GM21528 (cell line): ENCODE results near the gene CHD5.
"Not testable (repeated sequence)": the region's sequence is repeated elsewhere in the genome, so short reads cannot be mapped to it uniquely, and the experiment has no call there.

Experiments used
- ATAC-seq: cut with Tn5 transposase; IDR thresholded peaks from one replicate; pipeline ENCODE4 v1.9.1; 2021; ENCODE audit warnings: mild to moderate bottlenecking, moderate library complexity; ENCODE audit not compliant: unreplicated experiment, low FRiP score

CHD5 gene

DNA sequence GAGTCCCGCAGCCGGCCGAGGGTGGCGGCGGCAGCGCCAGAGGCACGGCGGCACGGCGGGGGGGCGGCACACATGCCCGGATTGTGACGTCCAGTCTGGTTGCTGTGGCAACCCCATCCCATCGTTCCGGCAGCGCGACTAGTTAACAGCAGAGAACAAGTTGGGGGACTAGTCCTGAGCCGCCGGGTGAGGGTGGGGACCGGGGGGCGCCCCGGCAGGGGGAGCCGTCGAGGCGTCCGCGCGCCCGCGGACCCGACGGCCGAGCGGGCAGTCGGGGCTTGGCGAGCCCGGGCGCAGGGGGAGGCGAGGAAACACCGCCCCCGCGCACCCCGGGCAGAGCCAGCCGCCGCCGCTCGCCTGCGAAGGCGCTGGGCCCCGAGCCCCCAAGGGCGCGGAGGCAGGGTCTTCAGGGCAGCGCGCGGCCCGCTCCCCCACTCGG lies at the start of gene CHD5:
TSS of gene CHD5 (minus strand) at position 54 of the 439 bp plus-strand sequence. CDS start 298 bp downstream, outside the sequence.
- ATAC-seq: no peak

DNA sequence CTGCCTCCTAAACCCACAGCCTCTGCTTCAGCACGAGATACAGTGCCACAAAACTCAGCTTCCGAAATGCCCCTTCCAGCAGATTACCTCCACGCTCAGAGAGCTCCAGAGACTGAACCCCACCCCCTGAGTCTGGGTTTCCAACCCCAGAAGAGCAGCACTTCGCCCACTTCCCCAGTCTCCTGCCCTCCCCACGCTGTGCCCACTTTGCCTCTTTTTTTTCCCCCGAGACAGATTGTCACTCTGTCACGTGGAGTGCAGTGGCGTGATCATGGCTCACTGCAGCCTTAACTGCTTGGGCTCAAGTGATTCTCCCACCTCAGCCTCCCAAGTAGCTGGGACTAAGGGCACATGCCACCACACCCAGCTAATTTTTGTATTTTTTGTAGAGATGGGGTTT lies 45.5 kb upstream of the CHD5 start:
- no peak for ATAC-seq

DNA sequence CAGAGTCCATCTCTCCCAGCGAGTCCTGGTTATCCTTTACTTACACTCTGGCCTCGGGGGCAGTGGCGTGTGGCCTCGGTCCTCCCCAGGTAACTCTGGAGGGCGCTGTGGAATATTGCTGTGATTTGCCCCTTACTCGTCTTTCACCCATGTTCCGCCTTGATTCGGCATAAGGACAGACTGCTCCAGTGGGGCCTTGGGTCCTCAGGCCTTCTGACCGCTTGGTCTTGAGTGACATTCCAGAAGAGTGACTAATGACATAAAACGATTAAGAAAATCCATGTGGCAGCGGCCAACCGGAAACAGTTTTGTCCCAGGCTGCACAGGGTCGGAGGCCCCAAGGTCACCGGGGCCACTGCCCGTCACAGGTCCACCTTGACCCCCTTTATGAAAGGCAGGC lies 44.6 kb upstream of the CHD5 start:
- no peak for ATAC-seq

DNA sequence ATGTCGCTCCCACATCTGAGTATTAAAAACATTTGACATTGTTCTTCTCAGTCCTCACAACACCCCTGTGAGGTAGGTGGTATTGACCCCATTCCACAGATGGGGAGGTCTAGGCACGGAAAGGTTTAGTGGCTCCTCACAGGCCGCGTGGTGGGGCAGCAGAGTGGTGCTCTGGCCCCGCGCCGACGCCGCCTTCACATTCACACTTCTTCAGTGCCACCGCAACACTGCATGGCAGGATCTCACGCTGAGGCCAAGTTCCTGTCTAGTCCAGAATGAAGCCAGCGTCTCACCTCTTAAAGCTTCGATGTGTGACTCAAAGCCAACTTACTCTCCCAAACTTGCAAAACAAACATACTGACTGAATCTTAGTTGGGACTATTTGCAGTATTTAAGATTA lies 43.5 kb upstream of the CHD5 start:
- ATAC-seq: no peak

DNA sequence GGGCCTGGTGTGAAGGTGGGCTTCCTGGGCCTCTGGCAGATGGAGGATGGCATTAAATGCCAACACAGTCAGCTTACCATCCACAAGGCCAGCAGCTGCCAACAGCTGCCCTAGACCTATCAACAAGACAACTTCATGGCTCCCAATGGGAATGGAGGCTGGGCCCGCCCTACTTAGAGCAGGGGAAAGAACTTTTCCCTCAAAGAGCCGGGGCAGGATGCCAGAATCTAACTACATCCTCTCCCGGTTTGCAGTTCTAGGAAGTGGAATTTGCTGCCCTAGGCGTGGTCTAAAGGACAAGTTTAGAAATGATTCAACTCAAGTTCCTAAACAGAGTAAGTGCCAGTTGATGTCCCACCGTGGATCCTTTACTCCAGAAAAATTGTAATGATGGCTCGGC lies 42.5 kb upstream of the CHD5 start:
- no peak for ATAC-seq

DNA sequence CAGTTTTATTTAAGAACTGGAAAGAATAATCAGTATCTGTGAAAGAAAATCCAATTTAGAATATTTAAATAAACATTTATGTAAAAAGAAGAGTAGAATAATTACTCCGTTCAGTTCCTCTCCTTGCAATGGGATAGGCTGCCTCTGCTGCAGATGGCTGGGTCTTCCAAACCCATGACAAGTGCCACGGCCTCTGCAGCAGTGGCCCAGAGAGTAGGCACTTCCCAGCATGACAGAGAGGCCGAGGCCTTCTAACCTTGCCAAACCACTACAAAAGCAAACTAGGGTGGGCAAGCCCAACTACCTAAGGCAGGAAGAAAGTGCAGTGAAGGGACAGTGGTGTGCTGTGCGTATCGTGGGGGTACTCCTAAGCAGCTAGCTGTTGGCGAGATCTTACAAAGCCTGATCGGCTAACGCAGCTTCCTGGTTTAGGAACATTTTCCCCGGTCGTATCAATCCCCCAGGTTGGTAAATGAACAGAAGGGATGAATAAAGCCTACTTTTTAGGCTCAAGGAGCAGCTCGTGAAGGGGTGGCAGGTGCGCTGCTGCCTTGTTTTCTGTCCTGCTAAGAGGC lies 41.2 kb upstream of the CHD5 start:
- no peak for ATAC-seq

DNA sequence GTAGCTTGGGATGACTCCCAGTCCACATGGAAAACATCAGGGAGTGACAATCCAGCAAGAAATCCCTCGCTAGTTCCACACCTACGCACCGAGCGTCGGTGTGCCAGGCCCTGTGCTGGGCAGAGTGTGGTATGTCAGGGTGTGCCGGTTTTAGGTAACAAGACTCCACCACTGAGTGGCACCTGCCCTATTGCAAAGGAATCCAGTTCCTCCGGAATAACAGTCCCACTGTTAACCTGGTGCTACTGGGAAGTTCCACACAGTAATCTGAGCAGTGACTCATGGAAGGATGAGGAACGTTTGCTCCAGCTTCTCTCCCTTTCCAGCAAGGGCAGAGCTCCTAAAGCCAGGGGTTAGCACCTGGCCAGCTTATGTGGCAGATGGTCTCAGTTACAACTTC lies 40.1 kb upstream of the CHD5 start:
- ATAC-seq: no peak

DNA sequence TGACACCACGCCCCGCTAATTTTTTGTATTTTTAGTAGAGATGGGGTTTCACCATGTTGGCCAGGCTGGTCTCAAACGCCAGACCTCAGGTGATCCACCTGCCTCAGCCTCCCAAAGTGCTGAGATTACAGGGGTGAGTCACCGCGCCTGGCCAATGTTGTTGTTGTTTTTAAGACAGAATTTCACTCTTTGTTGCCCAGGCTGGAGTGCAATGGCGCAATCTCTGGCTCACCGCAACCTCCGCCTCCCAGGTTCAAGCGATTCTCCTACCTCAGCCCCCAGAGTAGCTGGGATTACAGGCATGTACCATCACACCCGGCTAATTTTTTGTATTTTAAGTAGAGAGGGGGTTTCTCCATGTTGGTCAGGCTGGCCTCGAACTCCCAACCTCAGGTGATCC lies 39.5 kb upstream of the CHD5 start:
- ATAC-seq: not testable (repeated sequence)

DNA sequence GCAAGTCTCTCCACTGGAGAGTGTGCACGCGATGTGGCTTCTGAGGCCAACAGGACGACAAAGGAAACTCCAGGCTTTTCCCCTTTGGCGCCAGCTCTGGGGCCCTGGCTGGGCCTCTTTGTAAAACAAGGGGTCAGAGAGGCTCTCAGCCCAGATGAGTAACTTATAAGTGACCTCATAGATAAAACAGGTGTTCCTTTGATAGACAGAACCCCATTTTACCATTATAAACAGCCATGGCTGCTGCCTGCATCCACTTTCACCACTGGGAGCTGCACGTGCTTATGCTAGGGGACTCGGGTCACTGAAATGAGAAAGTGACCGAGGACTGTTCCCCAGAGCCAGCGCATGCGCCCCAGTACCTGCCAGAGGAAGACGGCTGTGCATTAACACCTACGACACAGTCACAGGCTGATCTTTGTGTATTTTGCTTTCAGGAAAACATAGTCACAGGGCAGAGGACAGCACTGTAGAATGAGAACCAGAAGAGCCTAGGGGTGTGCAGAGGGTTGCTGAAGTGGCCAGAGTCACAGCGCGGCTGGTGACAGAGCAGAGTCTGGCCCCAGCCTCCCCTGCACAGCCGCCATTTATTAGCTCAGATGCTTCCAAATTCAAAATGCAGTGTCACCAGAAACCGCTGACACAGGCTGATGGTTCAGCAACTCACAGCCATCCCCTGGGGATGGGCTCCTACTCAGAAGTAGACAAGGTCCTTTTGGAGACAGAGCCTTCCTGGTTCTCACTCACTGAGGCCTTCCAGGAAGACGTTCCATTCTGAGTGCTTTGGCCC lies 38.4 kb upstream of the CHD5 start:
- no peak for ATAC-seq

DNA sequence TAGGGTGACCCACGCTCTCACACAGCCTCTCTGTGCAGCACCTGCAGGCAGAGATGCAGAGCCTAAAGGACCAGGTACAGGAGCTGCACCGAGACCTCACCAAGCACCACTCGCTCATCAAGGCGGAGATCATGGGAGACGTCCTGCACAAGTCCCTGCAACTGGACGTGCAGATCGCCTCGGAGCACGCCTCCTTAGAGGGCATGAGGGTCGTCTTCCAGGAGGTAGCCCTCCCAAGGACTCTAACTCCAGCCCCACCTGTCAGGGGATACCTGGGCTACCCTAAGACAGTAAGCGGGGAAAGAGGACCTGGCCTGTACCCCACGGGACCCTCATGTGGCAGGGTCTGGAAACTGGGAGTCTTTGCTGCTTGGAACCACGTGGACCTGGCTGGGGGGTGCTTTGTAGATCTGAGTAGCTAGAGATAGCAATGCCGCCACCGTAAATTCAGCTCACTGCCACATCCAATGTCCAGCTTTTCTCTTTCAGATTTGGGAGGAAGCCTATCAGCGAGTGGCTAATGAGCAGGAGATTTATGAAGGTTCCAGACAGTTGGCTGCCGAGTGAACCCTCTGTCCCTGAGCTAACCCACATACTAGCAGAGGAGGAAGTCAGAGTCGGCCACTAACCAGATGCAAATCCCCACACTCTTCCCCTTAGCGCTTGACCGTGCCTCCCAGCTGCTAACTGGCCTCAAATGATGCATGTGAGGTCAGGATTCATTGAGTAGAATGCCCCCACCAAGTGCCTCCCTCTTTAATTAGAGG lies 32.3 kb upstream of the CHD5 start:
- ATAC-seq: no peak

DNA sequence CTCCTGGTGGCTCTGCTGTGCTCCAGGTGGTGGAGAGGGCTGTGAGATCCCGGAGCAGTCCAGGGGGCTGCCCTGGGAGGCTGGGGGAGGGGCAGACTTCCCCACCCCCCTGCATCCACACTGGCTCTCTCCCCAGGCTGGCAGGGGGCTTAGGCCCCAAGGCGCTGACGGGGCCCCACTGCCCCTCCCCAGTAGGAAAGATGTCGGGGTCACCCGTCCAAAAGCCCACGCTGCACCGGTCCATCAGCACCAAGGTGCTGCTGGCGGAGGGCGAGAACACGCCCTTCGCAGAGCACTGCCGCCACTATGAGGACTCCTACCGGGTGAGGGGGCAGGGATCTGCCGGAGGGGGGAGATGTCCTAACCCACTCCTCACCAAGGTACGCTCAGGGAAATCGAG lies 31.6 kb upstream of the CHD5 start:
- no peak for ATAC-seq

DNA sequence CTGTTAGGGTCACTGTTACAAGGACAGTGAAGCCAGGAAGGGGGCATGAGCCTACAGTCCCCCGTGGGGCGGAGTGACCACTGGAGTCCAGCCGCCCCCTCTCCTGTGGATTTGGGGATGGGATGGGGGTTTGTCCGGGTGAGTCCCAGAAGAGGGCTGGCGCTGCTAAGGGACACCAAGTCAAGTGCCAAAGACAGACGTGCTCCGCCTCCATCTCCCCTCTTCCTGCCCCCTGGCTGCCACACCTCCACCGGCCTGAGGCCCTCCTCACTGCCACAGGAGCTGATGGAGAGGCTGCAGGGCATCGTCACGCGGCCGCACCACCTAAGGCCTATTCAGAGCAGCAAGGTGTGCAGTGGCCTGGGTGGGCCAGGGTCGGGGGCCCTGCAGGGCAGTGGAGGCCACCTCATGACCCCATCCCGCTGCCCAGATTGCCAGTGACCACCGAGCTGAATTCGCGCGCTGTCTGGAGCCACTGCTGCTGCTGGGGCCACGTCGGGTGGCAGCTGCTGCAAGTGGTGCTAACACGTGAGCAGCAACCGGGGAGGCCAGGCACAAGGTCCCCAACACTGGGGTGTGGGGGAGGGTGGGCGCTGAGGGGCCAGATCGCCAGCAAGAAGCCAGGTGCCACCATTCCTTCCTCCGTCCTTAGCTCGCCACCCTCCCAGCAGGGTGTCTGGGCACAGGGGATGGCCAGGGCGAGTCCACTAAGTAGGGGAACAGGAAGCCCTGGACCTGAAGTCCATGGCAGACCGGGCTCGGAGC lies 30.7 kb upstream of the CHD5 start:
- no peak for ATAC-seq

DNA sequence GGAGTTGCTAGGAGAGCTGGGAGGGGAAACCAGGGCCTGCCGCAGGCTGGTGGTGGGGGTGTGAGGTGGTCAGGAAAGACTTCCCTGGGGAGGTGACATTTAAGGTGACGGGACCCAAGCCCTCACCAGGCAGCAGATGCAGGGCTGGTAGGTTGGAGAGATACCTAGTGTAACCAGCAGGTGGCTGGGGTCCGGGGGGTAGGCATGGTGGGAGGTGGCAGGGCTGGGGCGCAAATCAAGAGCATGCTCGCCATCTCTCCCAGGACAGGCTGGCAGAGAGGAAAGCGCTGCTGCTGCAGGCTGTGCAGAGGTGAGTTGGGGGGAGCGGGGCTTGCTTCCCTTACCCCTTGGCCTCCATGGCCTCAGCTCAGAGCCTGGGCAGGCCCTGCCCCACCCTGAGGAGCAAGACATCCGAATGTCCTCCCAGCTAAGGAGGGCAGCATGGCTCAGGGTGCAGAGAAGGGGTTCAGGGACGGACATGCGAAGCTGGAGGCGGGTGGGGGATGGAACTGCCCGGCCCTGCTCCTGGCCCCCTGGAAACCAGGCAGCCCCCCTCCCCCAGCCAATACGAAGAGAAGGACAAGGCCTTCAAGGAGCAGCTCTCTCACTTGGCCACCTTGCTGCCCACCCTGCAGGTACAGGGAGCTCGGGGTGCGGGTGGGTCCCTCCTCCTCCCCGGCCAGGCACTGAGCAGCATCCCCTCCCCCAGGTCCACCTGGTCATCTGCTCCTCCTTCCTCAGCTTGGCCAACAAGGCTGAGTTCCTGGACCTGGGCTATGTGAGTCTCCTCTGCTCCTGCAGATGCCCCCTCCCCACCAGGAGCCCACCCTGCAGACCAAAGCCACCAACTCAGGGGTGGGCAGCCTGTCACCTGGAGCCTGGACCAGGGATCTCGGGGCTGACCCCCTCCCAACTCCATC lies 29.8 kb upstream of the CHD5 start:
- ATAC-seq: no peak

DNA sequence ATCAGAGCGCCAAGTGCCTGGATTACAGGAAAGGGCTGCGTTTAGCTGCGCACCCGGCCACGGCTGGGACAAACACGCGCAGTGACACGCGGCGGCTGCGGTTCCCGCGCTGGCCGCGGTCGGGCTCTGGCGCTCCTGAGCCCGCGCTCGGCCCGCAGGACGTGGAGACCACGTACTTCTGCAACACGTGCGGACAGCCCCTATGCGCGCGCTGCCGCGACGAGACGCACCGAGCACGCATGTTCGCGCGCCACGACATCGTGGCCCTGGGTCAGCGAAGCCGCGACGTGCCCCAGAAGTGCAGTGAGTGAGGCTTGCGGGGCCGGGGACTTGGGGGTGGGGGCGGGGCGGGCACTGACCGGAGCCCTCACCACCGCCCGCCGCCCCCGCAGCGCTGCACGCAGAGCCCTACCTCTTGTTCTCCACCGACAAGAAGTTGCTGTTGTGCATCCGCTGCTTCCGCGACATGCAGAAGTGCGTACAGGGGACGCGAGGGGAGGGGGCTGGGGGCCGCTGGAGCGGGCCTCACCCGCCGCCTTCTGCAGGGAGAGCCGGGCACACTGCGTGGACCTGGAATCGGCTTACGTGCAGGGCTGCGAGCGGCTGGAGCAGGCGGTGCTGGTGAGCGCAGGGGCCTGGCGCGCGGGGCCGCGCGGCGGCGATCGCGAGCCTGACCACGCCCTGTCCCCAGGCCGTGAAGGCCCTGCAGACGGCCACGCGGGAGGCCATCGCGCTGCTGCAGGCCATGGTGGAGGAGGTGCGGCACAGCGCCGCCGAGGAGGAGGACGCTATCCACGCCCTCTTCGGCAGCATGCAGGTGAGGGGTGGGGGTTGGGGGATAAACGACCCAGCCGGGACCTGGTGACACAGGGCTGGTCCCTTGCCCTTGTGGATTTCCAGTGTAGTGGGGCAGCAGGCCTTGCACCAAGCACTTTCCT lies 28.9 kb upstream of the CHD5 start:
- ATAC-seq: no peak

DNA sequence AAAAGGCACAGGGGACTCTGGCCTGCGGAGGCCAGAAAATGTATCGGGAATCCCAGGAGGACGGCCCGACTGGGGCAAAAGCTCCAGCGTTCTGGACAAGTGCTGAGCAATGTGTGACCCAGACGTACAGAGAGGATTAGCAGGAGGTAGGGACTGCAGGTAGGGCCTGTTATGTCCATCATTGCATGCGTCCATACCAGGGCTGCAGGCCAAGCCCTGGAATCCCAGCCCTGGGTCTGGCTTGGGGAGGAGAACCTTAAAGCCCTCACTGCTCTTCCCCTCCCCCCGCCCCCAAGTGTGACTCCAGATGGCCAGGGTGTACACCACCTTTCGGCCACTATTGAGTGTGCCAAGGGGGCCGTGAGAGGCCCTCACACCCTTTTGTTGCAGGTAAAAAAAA lies 27.8 kb upstream of the CHD5 start:
- ATAC-seq: no peak

DNA sequence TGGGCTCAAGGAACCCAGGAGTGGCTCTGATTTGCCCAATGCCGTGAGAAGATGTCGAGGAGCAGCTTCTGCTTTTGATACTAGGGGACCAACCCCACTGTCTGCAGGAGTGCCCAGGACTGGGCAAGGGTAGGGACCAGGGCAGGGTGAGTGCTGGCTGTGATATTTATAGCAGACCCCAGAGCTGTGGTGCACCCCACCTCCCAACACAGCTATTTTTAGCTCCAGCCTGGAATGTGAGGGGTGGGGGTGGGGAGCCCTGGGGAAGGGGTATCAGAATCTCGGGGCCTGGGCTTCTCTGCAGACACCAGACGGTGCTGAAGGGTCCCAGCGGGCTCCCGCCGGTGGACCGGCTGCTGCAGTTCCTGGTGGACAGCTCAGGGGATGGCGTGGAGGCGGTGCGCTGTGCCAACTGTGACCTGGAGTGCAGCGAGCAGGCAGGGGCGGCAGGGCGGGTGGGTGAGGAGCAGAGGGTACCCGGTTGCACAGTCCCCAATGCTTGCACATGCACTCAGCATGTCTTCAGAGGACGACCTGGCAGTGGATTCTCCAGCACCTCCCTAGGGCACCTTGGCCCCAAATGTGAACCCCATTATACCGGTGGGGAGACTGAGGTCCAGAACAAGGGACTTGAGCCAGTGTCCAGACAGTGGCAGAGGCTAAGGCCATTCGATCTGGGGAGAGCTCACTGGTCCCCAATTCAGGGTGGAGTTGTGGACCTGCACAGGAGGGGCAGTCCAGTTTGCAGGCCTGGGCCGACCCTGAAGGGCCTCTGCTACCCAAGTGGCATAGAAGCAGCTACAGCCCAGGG lies 27.2 kb upstream of the CHD5 start:
- ATAC-seq: no peak

DNA sequence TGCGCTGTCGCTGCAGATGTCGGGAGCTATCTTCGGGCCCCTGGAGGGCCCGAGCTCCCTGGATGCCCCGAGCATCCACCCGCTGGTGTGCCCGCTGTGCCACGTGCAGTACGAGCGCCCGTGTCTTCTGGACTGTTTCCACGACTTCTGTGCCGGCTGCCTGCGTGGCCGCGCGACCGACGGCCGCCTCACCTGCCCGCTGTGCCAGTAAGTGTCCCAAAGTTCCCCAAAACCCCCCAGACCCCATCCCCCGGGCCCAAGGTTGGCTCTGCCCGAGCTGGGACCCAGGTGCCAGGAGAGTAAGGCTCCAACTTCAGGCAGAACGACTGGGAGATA lies 26.4 kb upstream of the CHD5 start:
- ATAC-seq: peak; percentile 7
